ENCODE data around the gene TANGO2.
A peak's percentile ranks its signal among the peaks of the same experiment; 100 is the strongest.

Gene TANGO2, protein sequence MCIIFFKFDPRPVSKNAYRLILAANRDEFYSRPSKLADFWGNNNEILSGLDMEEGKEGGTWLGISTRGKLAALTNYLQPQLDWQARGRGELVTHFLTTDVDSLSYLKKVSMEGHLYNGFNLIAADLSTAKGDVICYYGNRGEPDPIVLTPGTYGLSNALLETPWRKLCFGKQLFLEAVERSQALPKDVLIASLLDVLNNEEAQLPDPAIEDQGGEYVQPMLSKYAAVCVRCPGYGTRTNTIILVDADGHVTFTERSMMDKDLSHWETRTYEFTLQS

DNA sequence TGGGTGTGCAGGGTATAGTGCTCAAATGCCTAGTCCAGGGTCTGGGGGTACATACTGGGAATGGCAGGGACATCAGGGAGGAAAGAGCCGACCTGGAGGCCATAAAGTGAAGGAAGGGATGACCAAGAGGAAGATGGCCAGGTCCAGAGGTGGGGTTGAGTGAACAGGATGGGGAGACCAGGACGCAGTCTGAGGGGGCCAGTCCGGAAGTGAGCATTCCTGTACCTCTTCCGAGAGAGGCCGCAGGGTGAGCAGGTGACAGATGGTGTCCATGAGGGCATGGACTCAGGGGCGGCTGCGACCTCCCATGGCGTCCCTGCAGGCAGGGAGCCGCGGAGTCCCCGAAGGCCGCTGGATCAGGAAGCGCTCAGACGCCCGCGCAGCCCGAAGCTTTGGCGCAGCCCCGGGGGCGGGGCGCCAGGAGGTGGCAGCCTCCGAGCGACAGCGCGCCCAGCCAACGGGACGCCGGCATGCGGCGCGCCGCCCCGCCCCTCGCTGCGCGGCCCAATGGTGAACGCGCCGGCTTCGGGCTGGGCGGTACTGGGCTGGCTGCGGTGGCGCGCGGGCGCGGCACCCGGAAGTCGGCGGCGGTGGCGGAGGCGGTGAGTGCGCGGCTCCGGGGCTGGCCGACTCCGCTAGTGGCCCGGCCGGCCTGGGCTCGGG is at the start of gene TANGO2:
Gene TANGO2, plus strand, starts transcription at position 578 of the 663 bp plus-strand sequence. CDS start 15,689 bp downstream, outside the sequence.
- peak; percentile 87 to 99 (median 92) for DNase-seq
- intact Hi-C loops (cut with DNase I) = loop anchor here (10.0 kb wide), 1 partner anchor 94 kb away; the partner anchor contains the start of genes RANBP1 and TRMT2A

DNA sequence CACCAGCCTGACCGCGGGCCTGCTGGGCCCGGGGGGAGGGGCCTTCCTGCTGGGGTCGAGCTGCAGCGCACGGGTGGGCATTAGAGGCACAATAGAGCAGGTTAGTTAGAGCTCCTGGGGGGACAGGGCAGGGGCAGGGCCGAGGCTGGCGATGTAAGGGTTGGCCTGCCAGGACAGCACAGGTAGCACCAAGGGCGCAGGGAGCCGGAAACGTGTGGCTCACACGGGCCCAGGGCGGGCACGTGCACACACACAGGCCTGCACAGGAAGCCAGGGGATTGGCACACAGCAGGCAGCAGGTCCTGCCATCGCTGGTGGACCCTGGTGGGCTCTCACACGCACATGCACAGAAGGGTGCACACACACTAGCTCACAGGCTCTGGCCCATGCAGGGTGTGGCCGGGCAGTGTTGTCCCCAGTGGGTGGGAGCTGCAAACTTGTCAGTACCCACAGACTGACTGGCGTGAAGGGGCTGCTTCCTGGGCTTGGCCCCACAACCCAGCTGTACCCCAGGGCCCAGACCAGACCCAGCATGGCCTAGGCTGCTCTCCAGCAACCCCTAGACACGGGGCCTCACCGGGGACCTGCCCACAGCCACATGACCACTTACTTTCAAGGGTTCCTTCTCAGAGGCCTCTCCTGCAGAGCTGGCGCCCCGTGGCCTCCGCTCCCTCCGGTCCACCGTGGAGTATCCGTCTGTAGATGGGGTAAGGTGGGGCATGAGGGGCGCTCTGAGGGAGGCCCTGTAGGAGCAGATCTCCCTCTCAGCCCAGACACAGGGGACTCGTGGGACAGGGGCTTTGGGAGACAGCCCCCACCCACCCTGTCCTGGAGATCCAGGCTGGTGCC is 49.4 kb upstream of the TANGO2 start:
- intact Hi-C loops (cut with DNase I) = loop anchor here (10.0 kb wide), 1 partner anchor 143 kb away; the partner anchor contains the start of genes RANBP1 and TRMT2A
- DNase-seq = no peak

DNA sequence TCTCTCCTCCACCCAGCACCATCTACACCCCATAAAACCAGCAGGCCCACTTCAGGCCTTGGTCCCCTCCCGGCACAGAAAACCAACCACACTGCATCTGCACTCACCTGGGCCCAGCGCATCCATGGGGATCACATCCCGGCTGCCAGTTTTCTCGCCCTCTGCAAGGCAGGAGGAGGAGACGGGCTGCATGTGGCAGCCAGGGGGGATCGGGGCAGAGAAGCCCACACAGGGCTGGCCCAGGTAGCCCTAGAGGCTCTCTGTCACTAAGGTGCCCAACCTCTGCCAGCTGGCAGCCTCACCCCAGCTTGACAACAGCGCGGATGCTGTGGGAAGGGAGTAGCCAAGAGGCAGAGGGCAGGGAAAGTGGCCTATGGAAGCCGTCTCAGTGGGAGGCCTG is 48.7 kb upstream of the TANGO2 start:
- intact Hi-C loops (cut with DNase I) = loop anchor here (10.0 kb wide), 1 partner anchor 143 kb away; the partner anchor contains the start of genes RANBP1 and TRMT2A
- no peak for DNase-seq

DNA sequence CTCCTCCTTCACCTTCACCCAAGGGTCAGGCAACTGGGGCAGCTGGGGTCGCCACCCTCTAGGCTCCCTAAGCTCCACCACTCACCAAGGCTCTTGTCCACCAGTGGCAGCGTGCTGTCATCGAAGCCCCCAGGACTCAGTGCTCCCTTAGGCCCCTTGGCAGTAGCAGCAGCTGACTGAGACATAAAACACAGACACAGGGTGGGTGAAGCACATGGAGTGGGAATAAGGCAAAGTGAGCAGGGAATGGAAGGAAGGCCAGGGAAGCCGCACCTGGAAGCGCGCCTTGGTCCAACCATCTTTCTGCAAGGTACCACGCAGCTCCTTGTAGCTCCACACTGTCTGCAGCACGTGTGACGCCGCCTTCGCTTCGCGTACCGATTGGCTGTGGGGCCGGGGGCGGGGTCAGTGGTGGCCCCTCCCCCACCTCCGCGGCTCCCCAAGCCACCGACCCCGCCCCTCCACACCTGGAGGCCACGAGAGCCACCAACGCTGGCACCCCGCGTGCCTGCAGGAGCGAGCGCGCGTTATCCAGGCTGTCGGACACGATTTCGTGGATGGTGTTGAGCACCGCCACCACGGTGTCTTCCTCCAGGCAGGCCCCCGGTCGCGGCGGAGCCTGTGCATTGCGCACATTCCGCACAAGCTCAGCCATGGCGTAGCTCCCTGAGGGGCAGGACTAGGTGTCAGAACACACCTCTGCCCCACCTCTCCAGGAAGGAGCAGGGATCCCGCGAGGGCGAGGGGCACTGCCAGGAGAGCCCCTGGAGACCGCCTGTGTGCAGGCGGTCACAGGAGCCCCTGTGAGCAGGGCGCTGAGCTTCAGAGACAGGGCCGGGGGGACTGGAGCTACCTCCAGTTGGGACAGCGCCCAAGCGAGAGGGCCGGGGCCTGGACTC is 48.0 kb upstream of the TANGO2 start:
- no peak for DNase-seq
- intact Hi-C loops (cut with DNase I) = loop anchor here (10.0 kb wide), 1 partner anchor 142 kb away; the partner anchor contains the start of genes RANBP1 and TRMT2A

DNA sequence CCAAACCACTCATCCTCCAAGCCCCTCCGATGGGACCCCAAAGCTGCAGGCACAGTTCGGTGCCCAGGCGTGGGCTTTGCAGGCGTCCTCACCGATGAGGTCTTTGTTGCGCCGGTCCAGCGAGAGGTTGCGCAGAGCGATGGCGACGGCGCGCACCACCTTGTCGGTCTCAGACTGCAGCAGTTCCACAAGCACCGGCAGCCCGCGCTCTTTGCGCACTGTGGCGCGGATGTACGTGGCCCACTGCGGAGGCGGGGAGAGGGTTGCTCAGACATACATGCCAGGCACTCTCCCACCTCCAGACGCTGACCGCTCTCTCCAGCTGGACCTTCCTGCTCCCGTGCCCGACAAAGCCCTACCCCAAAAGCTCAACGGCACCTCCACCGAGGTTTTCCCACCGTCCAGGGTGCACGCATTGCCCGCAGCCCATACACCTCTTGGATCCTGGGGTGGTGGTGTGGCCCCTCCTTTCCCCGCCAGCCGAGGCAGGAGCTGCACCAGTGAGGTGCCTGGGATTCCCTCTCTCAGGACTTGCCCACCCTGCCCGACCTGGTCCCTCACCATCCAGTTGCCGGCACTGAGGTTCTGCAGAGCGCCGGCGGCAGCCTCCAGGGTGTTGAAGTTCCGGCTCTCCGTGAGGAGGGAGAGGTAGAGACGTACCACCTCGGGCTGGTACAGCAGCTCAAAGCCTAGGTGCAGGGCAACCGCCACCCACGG is 47.2 kb upstream of the TANGO2 start:
- intact Hi-C loops (cut with DNase I) = loop anchor here (10.0 kb wide), 1 partner anchor 141 kb away; the partner anchor contains the start of genes RANBP1 and TRMT2A
- DNase-seq = no peak

DNA sequence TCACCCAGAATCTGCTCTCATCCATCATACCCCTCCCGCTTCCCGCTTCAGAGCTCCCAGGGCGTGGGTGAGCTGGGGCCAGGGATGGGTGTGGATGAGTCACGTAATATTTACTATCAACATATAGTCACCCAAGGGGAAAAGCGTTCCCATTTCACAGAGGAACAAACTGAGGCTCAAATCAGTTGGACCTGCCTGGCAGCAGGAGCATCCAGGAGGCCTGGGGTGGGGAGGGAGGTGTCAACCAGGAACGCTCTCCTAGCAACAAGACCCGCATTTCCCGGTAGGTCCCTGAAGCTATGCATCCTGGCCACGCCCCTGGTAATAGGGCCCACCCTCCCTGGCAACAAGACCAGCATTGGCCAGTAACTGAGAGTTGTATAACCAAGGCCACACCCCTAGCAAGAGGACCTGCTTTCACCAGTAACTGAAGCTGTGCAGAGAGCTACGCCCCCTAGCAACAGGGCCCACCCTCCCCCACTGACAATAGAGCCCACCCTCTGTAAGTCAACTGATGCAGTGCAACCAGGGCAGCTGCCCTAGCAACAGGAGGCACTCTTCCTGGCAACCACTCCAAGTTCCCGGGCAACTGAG is 46.5 kb upstream of the TANGO2 start:
- intact Hi-C loops (cut with DNase I) = loop anchor here (10.0 kb wide), 1 partner anchor 140 kb away; the partner anchor contains the start of genes RANBP1 and TRMT2A
- peak in 2 of 10 donors; percentile 29 to 40 for DNase-seq

DNA sequence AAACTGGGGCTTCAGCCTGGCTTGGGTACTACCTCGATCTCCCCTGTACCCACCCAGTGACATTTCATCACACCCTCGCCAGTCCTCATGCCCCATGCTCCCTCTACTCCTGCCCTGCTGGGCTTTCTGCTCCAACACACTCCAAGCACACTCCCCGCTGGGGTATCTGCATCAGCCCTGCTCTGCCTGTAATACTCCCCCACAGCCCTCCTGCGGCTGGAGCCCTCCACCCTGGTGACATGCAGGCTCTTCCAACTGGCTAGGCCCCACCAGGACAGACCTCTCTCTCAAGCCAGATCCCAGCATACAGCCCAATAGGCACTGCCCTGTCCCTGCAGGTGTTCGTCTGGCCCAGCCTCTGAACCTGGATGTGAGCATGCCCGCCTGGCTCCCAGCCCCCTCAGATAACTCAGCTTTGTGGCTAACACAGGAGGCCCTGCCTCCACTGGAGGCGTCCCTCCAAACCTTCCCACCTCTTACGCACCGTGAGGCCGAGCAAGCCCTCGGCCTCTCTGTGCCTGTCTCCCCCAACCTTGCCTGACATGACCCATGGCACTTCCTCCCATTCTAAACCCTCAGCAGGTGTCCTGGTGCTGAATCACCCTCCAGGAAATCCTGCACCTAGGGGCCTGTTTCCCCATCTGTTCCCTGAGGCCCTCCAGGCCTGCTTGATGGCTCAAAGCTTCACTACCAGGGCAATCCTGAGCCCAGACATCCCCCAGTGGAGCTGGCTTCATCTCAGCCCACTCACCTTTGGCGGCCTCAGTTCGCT is 45.8 kb upstream of the TANGO2 start:
- intact Hi-C loops (cut with DNase I) = loop anchor here (10.0 kb wide), 1 partner anchor 140 kb away; the partner anchor contains the start of genes RANBP1 and TRMT2A
- no peak for DNase-seq

DNA sequence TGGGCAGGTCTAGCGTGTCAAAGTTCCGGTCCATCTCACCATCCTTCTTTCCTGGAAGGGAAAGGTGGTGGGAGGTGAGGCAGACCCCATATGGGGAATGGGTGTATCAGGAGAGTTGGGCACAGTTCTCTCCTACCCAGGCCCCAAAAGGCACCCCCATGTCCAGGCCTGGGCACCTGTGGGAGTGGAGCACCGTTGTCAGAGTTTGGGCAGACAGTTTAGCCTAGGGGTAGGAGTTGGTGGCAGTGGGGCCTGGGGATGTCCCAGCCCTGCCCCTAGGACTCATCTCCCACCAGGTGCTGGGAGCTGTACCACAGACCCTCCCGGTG is 45.2 kb upstream of the TANGO2 start:
- intact Hi-C loops (cut with DNase I) = loop anchor here (10.0 kb wide), 1 partner anchor 139 kb away; the partner anchor contains the start of genes RANBP1 and TRMT2A
- no peak for DNase-seq

DNA sequence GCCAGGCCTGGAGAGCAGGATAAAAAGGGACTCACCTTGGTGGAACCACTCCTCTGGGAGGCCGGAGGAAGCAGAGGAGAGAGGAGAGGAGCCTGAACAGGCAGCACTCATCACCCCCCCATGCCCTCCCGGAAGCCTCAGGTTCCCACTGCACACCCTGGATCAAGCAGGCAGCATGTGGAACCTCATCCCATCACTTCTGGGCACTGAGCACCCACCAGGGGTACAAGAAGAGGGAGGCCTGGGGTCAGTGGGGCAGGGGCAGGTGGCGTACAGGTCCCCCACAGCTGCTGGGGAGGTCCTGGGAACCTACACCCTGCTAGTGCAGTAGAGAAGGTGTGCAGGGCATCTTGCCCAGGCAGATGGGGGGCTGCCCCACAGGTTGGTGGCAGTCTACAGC is 44.2 kb upstream of the TANGO2 start:
- DNase-seq = no peak
- intact Hi-C loops (cut with DNase I) = loop anchor here (10.0 kb wide), 1 partner anchor 138 kb away; the partner anchor contains the start of genes RANBP1 and TRMT2A

DNA sequence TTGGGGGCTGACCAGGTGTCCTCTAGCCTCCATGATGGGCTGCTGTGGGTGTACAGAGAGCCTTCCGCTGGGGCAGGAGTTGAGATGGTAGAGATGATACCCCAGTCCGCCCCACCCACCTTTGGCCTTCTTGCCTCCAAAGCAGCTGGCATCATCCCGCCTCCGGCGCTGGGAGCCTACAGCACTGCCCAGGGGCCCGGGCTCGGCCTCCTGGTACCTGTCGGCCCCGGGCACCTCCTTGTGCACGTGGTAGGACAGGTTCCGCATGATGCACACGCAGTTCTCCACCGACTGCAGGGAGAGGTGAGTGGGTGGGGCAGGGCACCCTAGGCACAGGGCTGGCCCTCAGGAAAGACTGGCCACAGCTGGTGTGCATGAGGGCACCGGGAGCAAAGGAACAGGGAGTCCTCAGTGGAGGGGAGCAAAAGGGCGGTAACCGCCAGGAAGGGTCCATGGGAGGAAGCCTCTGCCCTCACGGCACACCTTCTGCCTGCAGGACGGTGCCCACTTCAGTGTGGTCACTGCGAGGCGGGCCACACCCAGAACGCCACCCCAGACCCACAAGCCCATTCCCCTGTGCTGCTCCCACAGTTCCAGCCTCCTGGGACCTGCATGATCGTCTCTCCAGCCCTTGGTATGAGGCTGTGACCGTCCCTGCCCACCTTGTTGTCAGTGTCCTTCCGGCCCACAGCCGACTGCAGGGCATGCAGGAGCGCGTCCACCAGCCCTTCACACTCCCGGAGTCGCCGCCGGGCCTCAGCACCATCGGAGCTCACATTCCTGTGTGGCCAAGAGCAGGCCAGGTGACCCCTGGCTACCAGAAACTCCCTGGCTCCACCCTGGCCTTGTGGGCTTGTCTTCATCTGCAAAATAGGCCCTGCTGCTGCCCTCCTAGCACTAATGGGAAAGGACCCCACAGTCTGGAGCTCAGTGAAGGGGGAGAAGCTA is 43.3 kb upstream of the TANGO2 start:
- intact Hi-C loops (cut with DNase I) = loop anchor here (10.0 kb wide), 1 partner anchor 137 kb away; the partner anchor contains the start of genes RANBP1 and TRMT2A
- DNase-seq = no peak

DNA sequence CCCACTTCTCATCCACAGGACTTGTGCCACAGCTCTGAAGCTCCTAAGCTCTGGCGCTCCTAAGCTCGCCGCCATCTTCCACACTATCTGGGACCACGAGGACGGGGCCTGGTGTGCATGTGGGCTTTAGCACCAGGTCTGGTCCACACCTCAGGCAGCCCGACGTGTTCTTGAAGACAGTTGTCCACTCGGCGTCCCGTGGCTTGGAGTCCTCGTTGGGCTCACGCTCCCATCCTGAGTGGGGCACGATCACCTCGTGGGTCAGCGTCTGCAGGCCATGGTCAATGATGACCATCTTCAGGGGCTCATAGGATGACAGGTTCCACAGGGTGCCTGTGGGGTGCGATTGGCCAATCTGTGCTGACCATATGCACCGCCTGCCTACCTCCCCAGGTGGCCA is 42.2 kb upstream of the TANGO2 start:
- no peak for DNase-seq
- intact Hi-C loops (cut with DNase I) = loop anchor here (10.0 kb wide), 1 partner anchor 136 kb away; the partner anchor contains the start of genes RANBP1 and TRMT2A

DNA sequence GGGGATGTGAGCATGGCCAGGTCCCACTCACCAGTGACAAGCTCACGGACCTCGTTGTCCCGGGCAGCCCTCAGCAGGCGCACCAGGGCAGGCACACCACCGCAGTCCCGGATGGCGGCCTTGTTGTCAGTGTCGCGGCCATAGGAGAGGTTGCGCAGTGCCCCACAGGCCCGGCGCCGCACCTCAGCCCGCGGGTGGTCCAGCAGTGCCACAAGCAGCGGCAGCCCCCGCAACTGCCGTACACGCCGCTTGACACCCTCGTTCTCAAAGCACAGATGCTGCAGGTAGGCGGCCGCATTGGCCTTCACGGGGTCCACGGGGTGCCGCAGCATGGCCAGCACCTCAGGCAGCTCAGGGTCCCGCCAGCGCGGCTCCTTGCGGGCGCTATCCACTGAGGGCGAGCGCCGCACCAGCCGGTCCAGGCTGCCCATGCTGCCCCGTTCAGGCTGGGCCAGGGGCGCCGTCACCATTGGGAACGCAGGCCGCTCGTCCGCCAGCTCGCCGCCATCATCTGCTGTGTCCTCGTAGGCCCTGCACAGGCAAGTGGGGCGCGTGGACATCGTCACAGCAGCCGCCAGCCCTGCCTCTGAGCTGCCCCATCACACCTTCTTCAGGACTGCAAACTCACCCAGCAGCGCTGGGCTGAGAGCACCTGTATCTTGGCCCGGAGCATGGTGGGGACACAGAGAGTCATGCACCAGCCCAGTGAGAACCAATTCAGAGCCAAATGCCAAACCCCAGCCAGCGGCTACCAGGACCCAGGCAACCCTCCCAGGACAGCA is 41.0 kb upstream of the TANGO2 start:
- intact Hi-C loops (cut with DNase I) = loop anchor here (10.0 kb wide), 1 partner anchor 135 kb away; the partner anchor contains the start of genes RANBP1 and TRMT2A
- peak in 1 of 10 donors; percentile 74 for DNase-seq

DNA sequence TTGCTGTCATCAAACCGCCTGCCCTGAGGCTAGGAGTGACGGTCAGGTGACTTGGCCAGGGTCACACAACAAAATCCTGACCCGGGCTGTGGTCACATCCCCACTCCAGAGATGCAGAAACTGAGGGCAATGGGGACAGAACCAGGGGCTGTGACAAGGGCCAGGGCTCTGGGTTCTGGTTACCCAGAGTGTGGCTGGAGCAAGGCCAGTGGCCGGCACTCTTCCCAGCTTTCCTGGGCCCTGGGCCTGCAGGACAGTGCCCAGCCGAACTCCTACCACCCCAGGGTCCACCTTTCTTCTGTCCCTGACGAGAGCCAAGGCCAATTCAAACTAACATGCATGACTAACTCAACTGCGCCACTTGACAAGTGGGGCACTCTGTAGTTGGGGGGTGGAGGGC is 40.1 kb upstream of the TANGO2 start:
- intact Hi-C loops (cut with DNase I) = no loop called here
- DNase-seq = peak in 2 of 10 donors; percentile 55 to 76

DNA sequence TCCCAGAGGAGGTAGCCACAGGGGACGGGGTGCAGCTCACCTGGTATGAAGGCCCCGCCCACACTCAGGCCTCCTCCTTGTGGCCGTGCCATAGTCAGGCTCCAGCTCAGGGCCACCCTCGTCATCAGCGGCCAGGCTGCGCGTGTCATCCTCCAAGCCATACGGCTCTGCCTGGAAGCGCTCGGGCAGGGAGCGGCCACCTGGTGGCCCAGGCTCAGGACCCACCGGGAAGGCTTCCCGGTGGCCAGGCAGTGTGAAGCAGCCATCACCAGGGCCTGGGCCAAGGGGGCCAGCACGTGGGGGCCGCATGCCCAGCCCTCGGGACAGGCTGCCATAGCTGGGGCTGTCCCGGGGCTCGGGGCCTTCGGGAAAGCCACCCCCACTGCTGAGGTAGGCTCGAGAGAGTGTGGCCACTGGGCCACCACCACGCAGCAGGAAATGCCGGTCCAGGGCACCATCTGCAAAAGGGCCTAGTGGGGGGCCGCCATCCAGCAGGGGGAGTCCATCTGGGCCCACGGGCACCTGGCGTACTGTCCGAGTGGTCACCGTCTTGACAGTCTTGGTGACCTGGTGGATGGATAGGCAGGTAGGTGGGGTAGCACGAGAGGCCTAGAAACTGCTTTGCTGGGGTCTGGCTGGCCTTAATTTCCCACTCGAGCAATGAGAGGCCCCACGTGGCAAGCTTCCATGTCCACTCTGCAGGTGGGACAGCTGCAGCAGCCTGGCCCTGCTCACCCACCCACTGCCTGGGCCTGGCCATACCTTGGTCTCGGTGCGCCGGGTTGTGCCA is 39.5 kb upstream of the TANGO2 start:
- intact Hi-C loops (cut with DNase I) = no loop called here
- DNase-seq = peak in 2 of 10 donors; percentile 69 to 87
